Endothelial cell (in vitro differentiated cells): Measurements from ENCODE around the gene COX20. TPM values are rescaled to one million over a fixed set of nuclear protein-coding genes. Genes with fewer than 3 reads are reported as not detected.

ENCODE experiments used
- DNase-seq: peaks from one replicate; pipeline ENCODE4 v3.0.0; 2021; ENCODE audit warnings: low spot score
- H3K27ac Mint-ChIP-seq: one replicate; pipeline ENCODE4 v1.8.0; 2021; ENCODE audit warnings: mixed read lengths, inconsistent platforms; ENCODE audit not compliant: unreplicated experiment
- H3K27me3 Mint-ChIP-seq: one replicate; pipeline ENCODE4 v1.8.0; 2021; ENCODE audit warnings: mild to moderate bottlenecking, moderate library complexity, mixed read lengths, inconsistent platforms; ENCODE audit not compliant: unreplicated experiment
- H3K36me3 Mint-ChIP-seq: one replicate; pipeline ENCODE4 v1.8.0; 2021; ENCODE audit warnings: mild to moderate bottlenecking, low read depth, mixed read lengths, inconsistent platforms; ENCODE audit not compliant: unreplicated experiment
- H3K4me1 Mint-ChIP-seq: one replicate; pipeline ENCODE4 v1.8.0; 2021; ENCODE audit warnings: mild to moderate bottlenecking, mixed read lengths, inconsistent platforms; ENCODE audit not compliant: unreplicated experiment
- H3K4me3 Mint-ChIP-seq: one replicate; pipeline ENCODE4 v1.8.0; 2021; ENCODE audit warnings: mild to moderate bottlenecking, mixed read lengths, inconsistent platforms; ENCODE audit not compliant: unreplicated experiment
- H3K9me3 Mint-ChIP-seq: one replicate; pipeline ENCODE4 v1.8.0; 2021; ENCODE audit warnings: mixed read lengths, inconsistent platforms; ENCODE audit not compliant: unreplicated experiment
- CTCF ChIP-seq: fragments of 200-600 bp; sonication (generic); IDR thresholded peaks from one replicate; pipeline ENCODE4 v1.5.0; 2021; ENCODE audit warnings: antibody characterized with exemption; ENCODE audit not compliant: unreplicated experiment
- total RNA-seq: library from RNA; stranded (reverse); fragmentation: NEBNext Ultra II Directional; extraction: Animal tissue kit (Norgen Biotek cat#: 25700); gene quantifications from one replicate; pipeline ENCODE4 v1.2.1, GENCODE V29; 2021; ENCODE audit not compliant: unreplicated experiment

The COX20 gene
- total RNA-seq, 1 donor from 2014 or later: 9.6 TPM

DNA sequence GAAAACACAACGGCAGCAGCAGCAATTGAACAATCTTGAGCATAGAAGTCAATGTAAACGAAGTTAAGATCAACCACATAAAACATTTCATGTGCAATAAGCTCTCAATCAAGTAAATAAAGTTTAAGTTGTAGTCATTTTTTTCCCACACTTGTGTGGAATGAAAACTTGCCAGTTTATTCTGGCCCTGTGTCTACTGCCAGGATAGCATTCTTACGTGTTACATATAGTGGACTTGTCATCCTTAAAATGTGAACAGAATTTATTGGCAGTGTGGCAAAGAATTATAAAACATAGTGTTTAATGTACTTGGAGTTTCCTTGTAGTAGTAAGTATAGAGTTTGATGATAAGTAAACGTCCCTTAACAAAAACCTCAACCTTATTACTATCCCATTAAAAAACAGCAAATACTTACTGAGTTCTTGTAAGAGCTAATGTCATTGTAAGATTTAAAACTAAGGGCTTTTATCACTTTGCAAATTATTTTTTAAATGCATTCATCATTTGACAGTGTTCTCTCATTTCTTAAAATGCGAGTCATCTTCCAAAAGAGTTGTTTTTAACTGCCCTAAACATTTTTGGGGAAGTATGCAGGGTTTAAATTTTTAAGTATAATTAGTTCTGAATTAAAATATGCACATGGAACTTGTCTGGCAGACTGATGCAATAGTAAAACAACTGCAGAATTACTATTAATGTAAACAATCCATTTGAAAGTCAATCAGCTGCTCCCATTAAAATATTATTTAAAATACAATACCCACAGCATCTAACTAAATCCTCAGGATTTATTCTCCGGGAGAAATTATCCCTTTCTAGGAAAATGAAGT, 7.9 kb downstream of the COX20 start:
- Mint-ChIP-seq H3K4me1 (peaks cover 5% of the 10 kb centered on the region), H3K27ac (no peak overlapping the region), H3K9me3 (no peaks in the 10 kb centered on the region), H3K36me3 (peaks cover 24% of the 10 kb centered on the region), H3K27me3 (no peaks in the 10 kb centered on the region), H3K4me3 (no peak overlapping the region)
- no peak for DNase-seq
- TF ChIP-seq CTCF: no peak

- H3K27ac Mint-ChIP-seq: no peak overlapping the region
- no peaks in the 10 kb centered on the region for H3K27me3 Mint-ChIP-seq
- no peak for TF ChIP-seq CTCF
- DNase-seq: no peak
- H3K4me1 Mint-ChIP-seq: no peaks in the 10 kb centered on the region
- H3K4me3 Mint-ChIP-seq: no peak overlapping the region
- peaks cover 24% of the 10 kb centered on the region for H3K36me3 Mint-ChIP-seq
- no peaks in the 10 kb centered on the region for H3K9me3 Mint-ChIP-seq
Observed at GRCh38 chr1:244844155-244845121, 9.0 kb downstream of the COX20 start.

GRCh38 chr1:244846653-244847052, 11.2 kb downstream of the COX20 start:
- Mint-ChIP-seq H3K4me3 (peak overlapping the region; percentile 14), H3K9me3 (no peaks in the 10 kb centered on the region), H3K4me1 (no peaks in the 10 kb centered on the region), H3K27me3 (peaks cover 3% of the 10 kb centered on the region), H3K27ac (peak overlapping the region; percentile 68), H3K36me3 (peaks cover 15% of the 10 kb centered on the region)
- no peak for DNase-seq
- no peak for TF ChIP-seq CTCF

GRCh38 chr1:244849189-244849866, 13.9 kb downstream of the COX20 start:
- H3K4me1 Mint-ChIP-seq: no peaks in the 10 kb centered on the region
- H3K27me3 Mint-ChIP-seq: peaks cover 3% of the 10 kb centered on the region
- peaks cover 18% of the 10 kb centered on the region for H3K36me3 Mint-ChIP-seq
- H3K27ac Mint-ChIP-seq: peak overlapping the region; percentile 25
- H3K4me3 Mint-ChIP-seq: no peak overlapping the region
- no peak for TF ChIP-seq CTCF
- H3K9me3 Mint-ChIP-seq: no peaks in the 10 kb centered on the region
- DNase-seq: no peak
